ENCODE measurements around the gene GLP2R.

GLP2R gene

GRCh38 chr17:9788601-9789000 is 37.1 kb upstream of the GLP2R start:
- no peak for TF ChIP-seq FOXK2 (IDR thresholded peaks at IDR 0.05)
- no peak for TF ChIP-seq ARNT (IDR thresholded peaks at IDR 0.05)
- no peak for TF ChIP-seq FOXA1 (IDR thresholded peaks at IDR 0.05)
- no peak for TF ChIP-seq LEF1 (IDR thresholded peaks at IDR 0.05; ENCODE audit: borderline replicate concordance)
- TF ChIP-seq BHLHE40 (IDR thresholded peaks at IDR 0.05; ENCODE audit: borderline replicate concordance): no peak
- TF ChIP-seq ZNF384 (IDR thresholded peaks at IDR 0.05): no peak
- no peak for TF ChIP-seq CTBP1 (IDR thresholded peaks at IDR 0.05; ENCODE audit: borderline replicate concordance)
- TF ChIP-seq FOXM1 (IDR thresholded peaks at IDR 0.05; ENCODE audit: borderline replicate concordance): no peak
- TF ChIP-seq, protein P1, sequence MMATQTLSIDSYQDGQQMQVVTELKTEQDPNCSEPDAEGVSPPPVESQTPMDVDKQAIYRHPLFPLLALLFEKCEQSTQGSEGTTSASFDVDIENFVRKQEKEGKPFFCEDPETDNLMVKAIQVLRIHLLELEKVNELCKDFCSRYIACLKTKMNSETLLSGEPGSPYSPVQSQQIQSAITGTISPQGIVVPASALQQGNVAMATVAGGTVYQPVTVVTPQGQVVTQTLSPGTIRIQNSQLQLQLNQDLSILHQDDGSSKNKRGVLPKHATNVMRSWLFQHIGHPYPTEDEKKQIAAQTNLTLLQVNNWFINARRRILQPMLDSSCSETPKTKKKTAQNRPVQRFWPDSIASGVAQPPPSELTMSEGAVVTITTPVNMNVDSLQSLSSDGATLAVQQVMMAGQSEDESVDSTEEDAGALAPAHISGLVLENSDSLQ (IDR thresholded peaks at IDR 0.05): no peak
- TF ChIP-seq NFRKB (IDR thresholded peaks at IDR 0.05): no peak
- no peak for TF ChIP-seq HDGF (IDR thresholded peaks at IDR 0.05; ENCODE audit: borderline replicate concordance)
- TF ChIP-seq ELF4 (IDR thresholded peaks at IDR 0.05): no peak
- TF ChIP-seq L3MBTL2 (conservative IDR thresholded peaks at IDR 0.05): no peak
- TF ChIP-seq TARDBP (IDR thresholded peaks at IDR 0.05): no peak
- ChIA-PET POLR2A (no interaction called here), CTCF (no interaction called here)

GRCh38 chr17:9790316-9790715 is 35.4 kb upstream of the GLP2R start:
- CTCF ChIA-PET: no interaction called here
- TF ChIP-seq CTBP1 (IDR thresholded peaks at IDR 0.05; ENCODE audit: borderline replicate concordance) (no peak), ZNF384 (IDR thresholded peaks at IDR 0.05) (no peak), LEF1 (IDR thresholded peaks at IDR 0.05; ENCODE audit: borderline replicate concordance) (no peak), ARNT (IDR thresholded peaks at IDR 0.05) (no peak), TARDBP (IDR thresholded peaks at IDR 0.05) (no peak), NFRKB (IDR thresholded peaks at IDR 0.05) (no peak), ELF4 (IDR thresholded peaks at IDR 0.05) (no peak), SP1 (IDR thresholded peaks at IDR 0.05) (no peak), FOXA1 (IDR thresholded peaks at IDR 0.05) (no peak), FOXM1 (IDR thresholded peaks at IDR 0.05; ENCODE audit: borderline replicate concordance) (no peak), SUZ12 (IDR thresholded peaks at IDR 0.05) (no peak), BHLHE40 (IDR thresholded peaks at IDR 0.05; ENCODE audit: borderline replicate concordance) (no peak), L3MBTL2 (conservative IDR thresholded peaks at IDR 0.05) (no peak), FOXK2 (IDR thresholded peaks at IDR 0.05) (no peak), HDGF (IDR thresholded peaks at IDR 0.05; ENCODE audit: borderline replicate concordance) (no peak)
- TF ChIP-seq, protein P1 (IDR thresholded peaks at IDR 0.05): no peak
- POLR2A ChIA-PET: no interaction called here
- no peak for DNase-seq (ENCODE audit: extremely low spot score)

More at GRCh38 chr17:9788601-9789000, 37.1 kb upstream of the GLP2R start:
- DNase-seq (ENCODE audit: extremely low spot score): no peak

GRCh38 chr17:9790889-9791876 is 34.5 kb upstream of the GLP2R start, which contains the start of gene DHRS7C:
Gene DHRS7C, minus strand, starts transcription at chr17:9791592. Its CDS starts 308 bp downstream, at chr17:9791284.
- ChIA-PET CTCF (no interaction called here), POLR2A (no interaction called here)
- no peak for DNase-seq (ENCODE audit: extremely low spot score)
- TF ChIP-seq L3MBTL2 (conservative IDR thresholded peaks at IDR 0.05) (no peak), ARNT (IDR thresholded peaks at IDR 0.05) (no peak), CTBP1 (IDR thresholded peaks at IDR 0.05; ENCODE audit: borderline replicate concordance) (no peak), SUZ12 (IDR thresholded peaks at IDR 0.05) (no peak), LEF1 (IDR thresholded peaks at IDR 0.05; ENCODE audit: borderline replicate concordance) (no peak)
- TF ChIP-seq, protein P1 (IDR thresholded peaks at IDR 0.05): no peak

DNA sequence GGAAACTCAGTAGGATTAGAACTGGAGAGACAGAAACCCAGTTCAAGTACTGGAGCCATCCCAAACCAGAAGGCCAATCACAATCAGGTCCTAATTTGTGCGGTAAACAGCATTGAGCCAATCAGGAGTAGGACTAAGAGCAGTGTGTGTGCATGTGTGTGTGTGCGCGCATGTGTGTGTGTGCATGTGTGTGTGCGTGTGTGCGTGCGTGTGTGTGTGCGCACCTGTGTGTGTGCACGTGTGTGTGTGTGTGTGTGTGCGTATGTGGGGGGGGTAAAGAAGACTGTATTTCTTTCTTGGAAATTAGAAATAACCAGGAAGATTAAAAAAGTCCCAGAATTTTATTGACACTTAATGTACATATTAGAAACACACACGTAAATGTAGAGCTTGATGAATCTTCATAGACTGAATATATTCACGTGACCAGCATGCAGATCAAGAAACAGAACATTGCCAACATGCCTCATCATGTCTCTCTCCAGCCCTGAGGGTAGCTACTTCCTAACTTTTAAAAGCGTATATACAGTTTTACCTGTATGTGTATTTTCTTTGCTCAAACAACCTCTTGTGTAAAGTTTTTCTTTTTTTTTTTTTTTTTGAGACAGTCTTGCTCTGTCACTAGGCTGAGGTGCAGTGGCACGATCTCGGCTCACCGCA is 33.4 kb upstream of the GLP2R start:
- DNase-seq (ENCODE audit: extremely low spot score): no peak
- TF ChIP-seq ZNF384 (IDR thresholded peaks at IDR 0.05): no peak
- no peak for TF ChIP-seq SUZ12 (IDR thresholded peaks at IDR 0.05)
- no peak for TF ChIP-seq CTBP1 (IDR thresholded peaks at IDR 0.05; ENCODE audit: borderline replicate concordance)
- TF ChIP-seq FOXM1 (IDR thresholded peaks at IDR 0.05; ENCODE audit: borderline replicate concordance): no peak
- CTCF ChIA-PET: no interaction called here
- POLR2A ChIA-PET: no interaction called here

DNA sequence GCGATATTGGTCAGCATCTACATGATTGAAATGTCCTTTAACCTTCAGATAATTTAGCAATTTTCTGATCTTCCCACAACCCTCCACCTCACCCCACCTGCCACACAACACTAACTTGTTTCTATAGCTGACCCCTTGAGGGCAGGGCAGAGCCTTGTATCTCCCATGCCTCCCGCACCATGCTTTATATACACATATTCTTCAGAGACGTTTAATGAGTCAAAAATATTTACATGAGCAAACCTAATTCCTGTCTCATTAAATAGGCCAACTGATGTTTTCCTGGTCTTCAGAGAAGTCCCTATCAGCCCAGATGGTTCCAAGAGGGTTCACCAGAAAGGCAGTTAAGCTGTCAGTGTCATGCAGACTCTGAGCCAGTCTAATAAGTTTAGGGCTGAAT is 27.7 kb upstream of the GLP2R start:
- CTCF ChIA-PET: no interaction called here
- TF ChIP-seq, protein P1 (IDR thresholded peaks at IDR 0.05): no peak
- TF ChIP-seq ZNF384 (IDR thresholded peaks at IDR 0.05) (no peak), CTBP1 (IDR thresholded peaks at IDR 0.05; ENCODE audit: borderline replicate concordance) (no peak), TARDBP (IDR thresholded peaks at IDR 0.05) (no peak), FOXM1 (IDR thresholded peaks at IDR 0.05; ENCODE audit: borderline replicate concordance) (no peak), L3MBTL2 (conservative IDR thresholded peaks at IDR 0.05) (no peak), BHLHE40 (IDR thresholded peaks at IDR 0.05; ENCODE audit: borderline replicate concordance) (no peak), HDGF (IDR thresholded peaks at IDR 0.05; ENCODE audit: borderline replicate concordance) (no peak)

More for the DNA sequence above, 27.7 kb upstream of the GLP2R start:
- POLR2A ChIA-PET: no interaction called here
- no peak for DNase-seq (ENCODE audit: extremely low spot score)
